Measurements from ENCODE around the gene OR1E2.

- TF ChIP-seq CTCF (CRISPR knock-in tag; IDR thresholded peaks at IDR 0.05), result no peak
- no peak for TF ChIP-seq CREBL2 (CRISPR knock-in tag; IDR thresholded peaks at IDR 0.05; ENCODE audit: borderline replicate concordance)
- no peak for TF ChIP-seq NFIC (IDR thresholded peaks at IDR 0.05; ENCODE audit: low read length)
- TF ChIP-seq NCOA1 (CRISPR knock-in tag; IDR thresholded peaks at IDR 0.05), result no peak
- TF ChIP-seq SNAPC2 (CRISPR knock-in tag; IDR thresholded peaks at IDR 0.05), result no peak
- TF ChIP-seq ZNF12 (CRISPR knock-in tag; IDR thresholded peaks at IDR 0.05), result no peak
- TF ChIP-seq ZNF263 (CRISPR knock-in tag; IDR thresholded peaks at IDR 0.05), result no peak
Measured at GRCh38 chr17:3400055-3400454, 33.6 kb downstream of the OR1E2 start.
